HAP-1 (cell line): ENCODE data around the gene ACTR6.
A peak's percentile ranks its signal among the peaks of the same experiment; 100 is the strongest.

Experiments used
- DNase-seq, 2 experiments: peaks; one replicate each; pipeline ENCODE4 v3.0.0-alpha.2; 2016 to 2020; ENCODE audit warnings: low spot score in 2 of 2
- H3K27me3 ChIP-seq: fragments of 250-450 bp; sonication (Bioruptor Pico); 2 replicates; pipeline ENCODE4 v1.5.1; 2020; ENCODE audit warnings: low read depth, mild to moderate bottlenecking, moderate library complexity
- H3K36me3 ChIP-seq: fragments of 250-450 bp; sonication (Bioruptor Pico); replicated peaks from 2 replicates; pipeline ENCODE4 v1.5.1; 2020; ENCODE audit warnings: mild to moderate bottlenecking
- H3K4me1 ChIP-seq: fragments of 250-450 bp; sonication (Bioruptor Pico); 2 replicates; pipeline ENCODE4 v1.5.1; 2020; ENCODE audit warnings: mild to moderate bottlenecking
- H3K4me3 ChIP-seq: fragments of 250-450 bp; sonication (Bioruptor Pico); 2 replicates; pipeline ENCODE4 v1.5.1; 2020; ENCODE audit warnings: mild to moderate bottlenecking, moderate library complexity
- H3K9me3 ChIP-seq: fragments of 250-450 bp; sonication (Bioruptor Pico); 2 replicates; pipeline ENCODE4 v1.5.1; 2020; ENCODE audit warnings: mild to moderate bottlenecking, moderate library complexity
- in situ Hi-C: fragments of 300-500 bp; cut with MboI; formaldehyde crosslinking; loops from 3 replicates; pipeline ENCODE4 v1.14.3; 2020; ENCODE audit warnings: low sequenced_read_pairs, inconsistent platforms, mixed read lengths

The ACTR6 gene

GRCh38 chr12:100189636-100190394 lies 10.8 kb upstream of the ACTR6 start:
- in situ Hi-C loops, result no loop called here
- Histone ChIP-seq H3K4me1 (no peaks in the 10 kb centered on the region), H3K4me3 (no peak overlapping the region), H3K27me3 (no peaks in the 10 kb centered on the region), H3K36me3 (peaks cover 8% of the 10 kb centered on the region), H3K9me3 (no peaks in the 10 kb centered on the region)
- DNase-seq, result no peak

GRCh38 chr12:100193085-100193484 lies 7.5 kb upstream of the ACTR6 start:
- no peak for DNase-seq
- Histone ChIP-seq H3K36me3 (peaks cover 15% of the 10 kb centered on the region), H3K27me3 (no peaks in the 10 kb centered on the region), H3K4me1 (no peaks in the 10 kb centered on the region), H3K9me3 (no peaks in the 10 kb centered on the region), H3K4me3 (no peak overlapping the region)
- in situ Hi-C loops, result no loop called here

- no peak for DNase-seq
- no peaks in the 10 kb centered on the region for H3K9me3 ChIP-seq
- no peak overlapping the region for H3K4me3 ChIP-seq
- in situ Hi-C loops, result no loop called here
- H3K27me3 ChIP-seq, result no peaks in the 10 kb centered on the region
- peaks cover 13% of the 10 kb centered on the region for H3K36me3 ChIP-seq
- H3K4me1 ChIP-seq, result peaks cover 8% of the 10 kb centered on the region
Measured at GRCh38 chr12:100197486-100197885, 3.1 kb upstream of the ACTR6 start.

GRCh38 chr12:100199023-100199346 lies 1.6 kb upstream of the ACTR6 start:
- no peak for DNase-seq
- no peaks in the 10 kb centered on the region for H3K9me3 ChIP-seq
- H3K27me3 ChIP-seq, result no peaks in the 10 kb centered on the region
- peak overlapping the region; percentile 59 for H3K4me3 ChIP-seq
- in situ Hi-C loops, result no loop called here
- H3K4me1 ChIP-seq, result peaks cover 8% of the 10 kb centered on the region
- peaks cover 13% of the 10 kb centered on the region for H3K36me3 ChIP-seq

GRCh38 chr12:100199347-100200149 lies 1.1 kb upstream of the ACTR6 start:
- H3K9me3 ChIP-seq, result no peaks in the 10 kb centered on the region
- H3K4me1 ChIP-seq, result peaks cover 8% of the 10 kb centered on the region
- H3K4me3 ChIP-seq, result peak overlapping the region; percentile 59
- H3K27me3 ChIP-seq, result no peaks in the 10 kb centered on the region
- H3K36me3 ChIP-seq, result peaks cover 10% of the 10 kb centered on the region
- in situ Hi-C loops, result no loop called here
- peak; percentile 38 to 87 for DNase-seq

- in situ Hi-C loops, result no loop called here
- Histone ChIP-seq H3K4me1 (peaks cover 8% of the 10 kb centered on the region), H3K36me3 (peaks cover 4% of the 10 kb centered on the region; the same call in 1 of the 2 replicates), H3K4me3 (peak overlapping the region; percentile 59), H3K27me3 (no peaks in the 10 kb centered on the region), H3K9me3 (no peaks in the 10 kb centered on the region)
- DNase-seq, result peak in 1 of 2 experiments; percentile 12
Measured at GRCh38 chr12:100201604-100202423, 1.2 kb downstream of the ACTR6 start.

- Histone ChIP-seq H3K4me3 (no peak overlapping the region), H3K9me3 (no peaks in the 10 kb centered on the region), H3K4me1 (no peaks in the 10 kb centered on the region; the same call in 1 of the 2 replicates), H3K36me3 (peaks cover 24% of the 10 kb centered on the region), H3K27me3 (no peaks in the 10 kb centered on the region)
- in situ Hi-C loops, result no loop called here
- no peak for DNase-seq
Measured at GRCh38 chr12:100207311-100207710, 6.7 kb downstream of the ACTR6 start.

- DNase-seq, result no peak
- in situ Hi-C loops, result no loop called here
- H3K36me3 ChIP-seq, result peaks cover 32% of the 10 kb centered on the region
Measured at GRCh38 chr12:100208834-100209233, 8.2 kb downstream of the ACTR6 start.

GRCh38 chr12:100211698-100212097 lies 11.1 kb downstream of the ACTR6 start:
- no peak overlapping the region for H3K4me3 ChIP-seq
- peaks cover 30% of the 10 kb centered on the region for H3K36me3 ChIP-seq
- DNase-seq, result no peak
- in situ Hi-C loops, result no loop called here
- no peaks in the 10 kb centered on the region for H3K4me1 ChIP-seq
- no peaks in the 10 kb centered on the region for H3K9me3 ChIP-seq
- no peaks in the 10 kb centered on the region for H3K27me3 ChIP-seq

More at GRCh38 chr12:100208834-100209233, 8.2 kb downstream of the ACTR6 start:
- H3K4me3 ChIP-seq, result no peak overlapping the region
- H3K27me3 ChIP-seq, result no peaks in the 10 kb centered on the region
- H3K4me1 ChIP-seq, result no peaks in the 10 kb centered on the region; the same call in 1 of the 2 replicates
- H3K9me3 ChIP-seq, result no peaks in the 10 kb centered on the region

- peaks cover 28% of the 10 kb centered on the region for H3K36me3 ChIP-seq
- no peaks in the 10 kb centered on the region for H3K9me3 ChIP-seq
- in situ Hi-C loops, result no loop called here
- H3K4me1 ChIP-seq, result no peaks in the 10 kb centered on the region
- DNase-seq, result no peak
- no peaks in the 10 kb centered on the region for H3K27me3 ChIP-seq
- no peak overlapping the region for H3K4me3 ChIP-seq
Measured at GRCh38 chr12:100213016-100213891, 12.6 kb downstream of the ACTR6 start.

GRCh38 chr12:100214518-100214917 lies 13.9 kb downstream of the ACTR6 start:
- no peak for DNase-seq
- in situ Hi-C loops, result no loop called here
- Histone ChIP-seq H3K27me3 (no peaks in the 10 kb centered on the region), H3K4me3 (no peak overlapping the region), H3K36me3 (peaks cover 28% of the 10 kb centered on the region), H3K9me3 (no peaks in the 10 kb centered on the region), H3K4me1 (no peaks in the 10 kb centered on the region)

GRCh38 chr12:100215209-100215608 lies 14.6 kb downstream of the ACTR6 start:
- Histone ChIP-seq H3K4me3 (no peak overlapping the region), H3K4me1 (no peaks in the 10 kb centered on the region), H3K36me3 (peaks cover 30% of the 10 kb centered on the region), H3K9me3 (no peaks in the 10 kb centered on the region), H3K27me3 (no peaks in the 10 kb centered on the region)
- in situ Hi-C loops, result no loop called here
- DNase-seq, result no peak

GRCh38 chr12:100216337-100216736 lies 15.7 kb downstream of the ACTR6 start:
- H3K4me3 ChIP-seq, result no peak overlapping the region
- H3K9me3 ChIP-seq, result no peaks in the 10 kb centered on the region
- in situ Hi-C loops, result no loop called here
- DNase-seq, result no peak
- no peaks in the 10 kb centered on the region for H3K27me3 ChIP-seq
- no peaks in the 10 kb centered on the region for H3K4me1 ChIP-seq
- peaks cover 26% of the 10 kb centered on the region for H3K36me3 ChIP-seq
